Pulmonary artery endothelial cell (primary cell): ENCODE data around the gene LRRC3. TPM values are rescaled to one million over a fixed set of nuclear protein-coding genes. Genes with fewer than 3 reads are reported as not detected.

Source experiments
- DNase-seq: peaks from one replicate; pipeline ENCODE4 v3.0.0-alpha.2; 2011; ENCODE audit warnings: low read depth, low spot score
- total RNA-seq: library from RNA; depleted of rRNA; stranded (reverse); fragments of >200 nt; gene quantifications from 2 replicates; pipeline ENCODE4 v1.2.3, GENCODE V29; 2014

Gene LRRC3
- total RNA-seq, 1 donor from 2014 or later: 1.5 TPM

- no peak for DNase-seq
These were observed 54.8 kb downstream of the LRRC3 start for GRCh38 chr21:44510109-44510507.

- no peak for DNase-seq
These were observed 55.4 kb downstream of the LRRC3 start for GRCh38 chr21:44510508-44511218.

GRCh38 chr21:44511219-44511937, 56.1 kb downstream of the LRRC3 start:
- no peak for DNase-seq

Other genes starting within 250 kb of the LRRC3 start
- gene ICOSLG, start 214.6 kb upstream of the LRRC3 start, total RNA-seq: 0.99 and 2.1 TPM in 2 replicates
- gene DNMT3L, start 193.6 kb upstream of the LRRC3 start, total RNA-seq: not detected in 2 replicates
- gene AIRE, start 169.6 kb upstream of the LRRC3 start, total RNA-seq: under 0.01 TPM in 1 of 2 replicates, not detected in the other
- 205 and 317 TPM in 2 replicates for gene PFKL, start 155.5 kb upstream of the LRRC3 start, total RNA-seq
- gene CFAP410, start 116.1 kb upstream of the LRRC3 start, total RNA-seq: 3.5 and 9.6 TPM in 2 replicates
- not detected in 2 replicates for gene TRPM2, start 101.9 kb upstream of the LRRC3 start, total RNA-seq
- gene KRTAP10-1, start 84.7 kb downstream of the LRRC3 start, total RNA-seq: not detected in 2 replicates
- gene KRTAP10-2, start 96.0 kb downstream of the LRRC3 start, total RNA-seq: not detected in 2 replicates
- gene KRTAP10-3, start 103.3 kb downstream of the LRRC3 start, total RNA-seq: not detected in 2 replicates
- gene KRTAP10-4, start 118.2 kb downstream of the LRRC3 start, total RNA-seq: not detected in 2 replicates
- not detected in 2 replicates for gene KRTAP10-5, start 125.1 kb downstream of the LRRC3 start, total RNA-seq
- not detected in 2 replicates for gene KRTAP10-6, start 137.0 kb downstream of the LRRC3 start, total RNA-seq
- gene KRTAP10-7, start 145.1 kb downstream of the LRRC3 start, total RNA-seq: not detected in 2 replicates
- not detected in 2 replicates for gene KRTAP10-8, start 156.6 kb downstream of the LRRC3 start, total RNA-seq
- not detected in 2 replicates for gene KRTAP10-9, start 171.6 kb downstream of the LRRC3 start, total RNA-seq
- gene KRTAP10-10, start 181.8 kb downstream of the LRRC3 start, total RNA-seq: not detected in 2 replicates
- gene KRTAP10-11, start 190.9 kb downstream of the LRRC3 start, total RNA-seq: not detected in 2 replicates
- gene KRTAP12-4, start 199.1 kb downstream of the LRRC3 start, total RNA-seq: not detected in 2 replicates
- gene KRTAP12-3, start 202.4 kb downstream of the LRRC3 start, total RNA-seq: not detected in 2 replicates
- gene KRTAP12-2, start 211.4 kb downstream of the LRRC3 start, total RNA-seq: not detected in 2 replicates
- not detected in 2 replicates for gene KRTAP12-1, start 226.7 kb downstream of the LRRC3 start, total RNA-seq
- not detected in 2 replicates for gene KRTAP10-12, start 241.7 kb downstream of the LRRC3 start, total RNA-seq